Activated T-cell treated with anti-CD3 and anti-CD28 coated beads, Interleukin-2, amount 50 U/mL, for 4 hours (primary cell): ENCODE data around the gene GTPBP4. TPM values are rescaled to one million over a fixed set of nuclear protein-coding genes. Genes with fewer than 3 reads are reported as not detected.
A peak's percentile ranks its signal among the peaks of the same experiment; 100 is the strongest.
"Not testable (repeated sequence)": the region's sequence is repeated elsewhere in the genome, so short reads cannot be mapped to it uniquely, and the experiment has no call there.

Source experiments
- ATAC-seq, 2 donors: fragments of 200-7000 bp; cut with Tn5 transposase; one replicate each; pipeline ENCODE4 v1.10.0; 2021
- DNase-seq: peaks from one replicate; pipeline ENCODE4 v3.0.0-alpha.2; 2020
- H3K27me3 Mint-ChIP-seq: one replicate; pipeline ENCODE4 v1.8.0; 2021; ENCODE audit warnings: low read depth, mixed read lengths
- H3K36me3 Mint-ChIP-seq: one replicate; pipeline ENCODE4 v1.8.0; 2022; ENCODE audit warnings: mixed read lengths; ENCODE audit not compliant: insufficient read depth
- H3K4me1 Mint-ChIP-seq: one replicate; pipeline ENCODE4 v1.8.0; 2021; ENCODE audit warnings: low read depth, mixed read lengths
- H3K4me3 Mint-ChIP-seq: one replicate; pipeline ENCODE4 v1.8.0; 2021; ENCODE audit warnings: mild to moderate bottlenecking, moderate library complexity, mixed read lengths
- H3K9me3 Mint-ChIP-seq: one replicate; pipeline ENCODE4 v1.8.0; 2021; ENCODE audit warnings: mixed read lengths
- total RNA-seq, 3 donors: library from RNA; stranded (reverse); gene quantifications; one replicate each; pipeline ENCODE4 v1.2.1, GENCODE V29; 2021

GTPBP4 gene
- total RNA-seq, 3 donors from 2014 or later = 223 to 244 (median 226) TPM

GRCh38 chr10:992467-992866, 4.2 kb downstream of the GTPBP4 start:
- ATAC-seq (no peak), DNase-seq (no peak)
- peaks cover 33% of the 10 kb centered on the region for H3K4me1 Mint-ChIP-seq
- peaks cover 56% of the 10 kb centered on the region for H3K36me3 Mint-ChIP-seq
- no peak overlapping the region for H3K4me3 Mint-ChIP-seq
- H3K9me3 Mint-ChIP-seq = no peaks in the 10 kb centered on the region
- no peaks in the 10 kb centered on the region for H3K27me3 Mint-ChIP-seq

- Mint-ChIP-seq H3K36me3 (peaks cover 60% of the 10 kb centered on the region), H3K27me3 (no peaks in the 10 kb centered on the region), H3K4me3 (peak overlapping the region; percentile 31), H3K4me1 (peaks cover 30% of the 10 kb centered on the region), H3K9me3 (no peaks in the 10 kb centered on the region)
- DNase-seq (no peak), ATAC-seq (no peak)
Measured at GRCh38 chr10:992871-993270, 4.6 kb downstream of the GTPBP4 start.

GRCh38 chr10:994836-995558, 6.8 kb downstream of the GTPBP4 start:
- no peak for ATAC-seq
- H3K9me3 Mint-ChIP-seq = no peaks in the 10 kb centered on the region
- H3K4me3 Mint-ChIP-seq = no peak overlapping the region

GRCh38 chr10:995559-995926, 7.3 kb downstream of the GTPBP4 start:
- Mint-ChIP-seq H3K9me3 (no peaks in the 10 kb centered on the region), H3K4me1 (peaks cover 14% of the 10 kb centered on the region), H3K4me3 (no peak overlapping the region), H3K36me3 (peaks cover 67% of the 10 kb centered on the region), H3K27me3 (no peaks in the 10 kb centered on the region)
- no peak for DNase-seq
- ATAC-seq = no peak

More at GRCh38 chr10:994836-995558, 6.8 kb downstream of the GTPBP4 start:
- H3K27me3 Mint-ChIP-seq = no peaks in the 10 kb centered on the region
- no peak for DNase-seq
- H3K36me3 Mint-ChIP-seq = peaks cover 69% of the 10 kb centered on the region
- peaks cover 19% of the 10 kb centered on the region for H3K4me1 Mint-ChIP-seq

GRCh38 chr10:996031-996430, 7.8 kb downstream of the GTPBP4 start:
- DNase-seq = no peak
- H3K4me3 Mint-ChIP-seq = no peak overlapping the region
- H3K9me3 Mint-ChIP-seq = peaks cover 2% of the 10 kb centered on the region
- H3K4me1 Mint-ChIP-seq = peaks cover 9% of the 10 kb centered on the region
- H3K27me3 Mint-ChIP-seq = no peaks in the 10 kb centered on the region
- H3K36me3 Mint-ChIP-seq = peaks cover 67% of the 10 kb centered on the region
- no peak for ATAC-seq

- Mint-ChIP-seq H3K9me3 (peaks cover 11% of the 10 kb centered on the region), H3K27me3 (no peaks in the 10 kb centered on the region), H3K36me3 (peaks cover 75% of the 10 kb centered on the region), H3K4me3 (no peak overlapping the region), H3K4me1 (peaks cover 6% of the 10 kb centered on the region)
- no peak for DNase-seq
- ATAC-seq = no peak
Measured at GRCh38 chr10:997266-998022, 9.2 kb downstream of the GTPBP4 start.

GRCh38 chr10:1002425-1003006, 14.3 kb downstream of the GTPBP4 start:
- Mint-ChIP-seq H3K36me3 (peaks cover 67% of the 10 kb centered on the region), H3K4me3 (no peak overlapping the region), H3K27me3 (no peaks in the 10 kb centered on the region), H3K4me1 (peaks cover 3% of the 10 kb centered on the region), H3K9me3 (peaks cover 19% of the 10 kb centered on the region)
- ATAC-seq = no peak
- no peak for DNase-seq

- ATAC-seq (no peak), DNase-seq (no peak)
- H3K36me3 Mint-ChIP-seq = peaks cover 67% of the 10 kb centered on the region
- H3K9me3 Mint-ChIP-seq = peaks cover 19% of the 10 kb centered on the region
- no peaks in the 10 kb centered on the region for H3K27me3 Mint-ChIP-seq
- peaks cover 6% of the 10 kb centered on the region for H3K4me1 Mint-ChIP-seq
- no peak overlapping the region for H3K4me3 Mint-ChIP-seq
Measured at GRCh38 chr10:1003884-1004670, 15.8 kb downstream of the GTPBP4 start.

GRCh38 chr10:1006573-1006972, 18.3 kb downstream of the GTPBP4 start:
- Mint-ChIP-seq H3K36me3 (peaks cover 69% of the 10 kb centered on the region), H3K9me3 (peaks cover 11% of the 10 kb centered on the region), H3K27me3 (no peaks in the 10 kb centered on the region), H3K4me1 (peaks cover 13% of the 10 kb centered on the region), H3K4me3 (no peak overlapping the region)
- no peak for ATAC-seq
- DNase-seq = no peak

- Mint-ChIP-seq H3K4me3 (no peak overlapping the region), H3K4me1 (peaks cover 11% of the 10 kb centered on the region), H3K9me3 (peaks cover 6% of the 10 kb centered on the region), H3K36me3 (peaks cover 70% of the 10 kb centered on the region), H3K27me3 (no peaks in the 10 kb centered on the region)
- ATAC-seq = no peak
- no peak for DNase-seq
Measured at GRCh38 chr10:1007583-1007982, 19.3 kb downstream of the GTPBP4 start.

GRCh38 chr10:1009071-1009494, 20.8 kb downstream of the GTPBP4 start:
- Mint-ChIP-seq H3K4me1 (peaks cover 11% of the 10 kb centered on the region), H3K36me3 (peaks cover 65% of the 10 kb centered on the region), H3K27me3 (no peaks in the 10 kb centered on the region), H3K9me3 (no peaks in the 10 kb centered on the region), H3K4me3 (no peak overlapping the region)
- ATAC-seq (no peak), DNase-seq (no peak)

GRCh38 chr10:1009947-1010346, 21.7 kb downstream of the GTPBP4 start:
- ATAC-seq = peak in 1 of 2 donors; percentile 23
- H3K4me3 Mint-ChIP-seq, DNase-seq, H3K27me3 Mint-ChIP-seq, H3K9me3 Mint-ChIP-seq: not testable (repeated sequence)
- peaks cover 67% of the 10 kb centered on the region for H3K36me3 Mint-ChIP-seq
- peaks cover 11% of the 10 kb centered on the region for H3K4me1 Mint-ChIP-seq

- DNase-seq (no peak), ATAC-seq (peak in 1 of 2 donors; percentile 25)
- H3K27me3 Mint-ChIP-seq = no peaks in the 10 kb centered on the region
- peaks cover 64% of the 10 kb centered on the region for H3K36me3 Mint-ChIP-seq
- no peak overlapping the region for H3K4me3 Mint-ChIP-seq
- peaks cover 11% of the 10 kb centered on the region for H3K4me1 Mint-ChIP-seq
- no peaks in the 10 kb centered on the region for H3K9me3 Mint-ChIP-seq
Measured at GRCh38 chr10:1010703-1011102, 22.5 kb downstream of the GTPBP4 start.

- H3K36me3 Mint-ChIP-seq = peaks cover 64% of the 10 kb centered on the region
- peaks cover 11% of the 10 kb centered on the region for H3K4me1 Mint-ChIP-seq
- DNase-seq (no peak), ATAC-seq (no peak)
- no peaks in the 10 kb centered on the region for H3K9me3 Mint-ChIP-seq
- no peaks in the 10 kb centered on the region for H3K27me3 Mint-ChIP-seq
- no peak overlapping the region for H3K4me3 Mint-ChIP-seq
Measured at GRCh38 chr10:1011696-1012095, 23.5 kb downstream of the GTPBP4 start.
